Measurements from ENCODE around the gene ZNF22. TPM values are rescaled to one million over a fixed set of nuclear protein-coding genes. Genes with fewer than 3 reads are reported as not detected.

ZNF22 gene
- total RNA-seq, 1 donor from 2014 or later = 9.2 TPM

- no peak for FAIRE-seq
- Histone ChIP-seq H3K27me3 (ENCODE audit: control insufficient read depth, insufficient read depth, low read length) (no peaks in the 10 kb centered on the region), H3K4me3 (ENCODE audit: low read depth, low read length) (no peak overlapping the region), H3K36me3 (ENCODE audit: control insufficient read depth, insufficient read depth, low read length) (no peaks in the 10 kb centered on the region)
- no peak for DNase-seq (ENCODE audit: low read depth)
- no peak for TF ChIP-seq CTCF (IDR thresholded peaks at IDR 0.05; ENCODE audit: insufficient read depth, low read length, severe bottlenecking)
Measured at GRCh38 chr10:44984671-44985101, 16.0 kb upstream of the ZNF22 start.

GRCh38 chr10:44985175-44985681 is 15.5 kb upstream of the ZNF22 start:
- no peaks in the 10 kb centered on the region for H3K36me3 ChIP-seq (ENCODE audit: control insufficient read depth, insufficient read depth, low read length)
- DNase-seq (ENCODE audit: low read depth) (no peak), FAIRE-seq (no peak)
- TF ChIP-seq CTCF (IDR thresholded peaks at IDR 0.05; ENCODE audit: insufficient read depth, low read length, severe bottlenecking) = no peak
- H3K4me3 ChIP-seq (ENCODE audit: low read depth, low read length) = no peak overlapping the region
- H3K27me3 ChIP-seq (ENCODE audit: control insufficient read depth, insufficient read depth, low read length) = no peaks in the 10 kb centered on the region

- DNase-seq (ENCODE audit: low read depth) (no peak), FAIRE-seq (no peak)
- Histone ChIP-seq H3K27me3 (ENCODE audit: control insufficient read depth, insufficient read depth, low read length) (no peaks in the 10 kb centered on the region), H3K36me3 (ENCODE audit: control insufficient read depth, insufficient read depth, low read length) (no peaks in the 10 kb centered on the region), H3K4me3 (ENCODE audit: low read depth, low read length) (no peak overlapping the region)
- TF ChIP-seq CTCF (IDR thresholded peaks at IDR 0.05; ENCODE audit: insufficient read depth, low read length, severe bottlenecking) = no peak
Measured at GRCh38 chr10:44986179-44986578, 14.5 kb upstream of the ZNF22 start.

GRCh38 chr10:44986670-44987069 is 14.1 kb upstream of the ZNF22 start:
- Histone ChIP-seq H3K27me3 (ENCODE audit: control insufficient read depth, insufficient read depth, low read length) (no peaks in the 10 kb centered on the region), H3K36me3 (ENCODE audit: control insufficient read depth, insufficient read depth, low read length) (no peaks in the 10 kb centered on the region), H3K4me3 (ENCODE audit: low read depth, low read length) (no peak overlapping the region)
- no peak for FAIRE-seq
- TF ChIP-seq CTCF (IDR thresholded peaks at IDR 0.05; ENCODE audit: insufficient read depth, low read length, severe bottlenecking) = no peak
- DNase-seq (ENCODE audit: low read depth) = no peak

- H3K4me3 ChIP-seq (ENCODE audit: low read depth, low read length) = no peak overlapping the region
- H3K36me3 ChIP-seq (ENCODE audit: control insufficient read depth, insufficient read depth, low read length) = no peaks in the 10 kb centered on the region
- no peak for DNase-seq (ENCODE audit: low read depth)
- FAIRE-seq = peak; percentile 72
- TF ChIP-seq CTCF (IDR thresholded peaks at IDR 0.05; ENCODE audit: insufficient read depth, low read length, severe bottlenecking) = no peak
- H3K27me3 ChIP-seq (ENCODE audit: control insufficient read depth, insufficient read depth, low read length) = no peaks in the 10 kb centered on the region
Measured at GRCh38 chr10:44988957-44989585, 11.7 kb upstream of the ZNF22 start.

Measured in bronchial epithelial cell (primary cell).